Nephron progenitor cell (in vitro differentiated cells): ENCODE data around the gene MGRN1.

Experiments used
- DNase-seq: peaks from one replicate; pipeline ENCODE4 v3.0.0; 2021
- H3K27ac Mint-ChIP-seq: 2 replicates; pipeline ENCODE4 v1.8.0; 2021; ENCODE audit warnings: mild to moderate bottlenecking, moderate library complexity, mixed read lengths
- H3K27me3 Mint-ChIP-seq: 2 replicates; pipeline ENCODE4 v1.8.0; 2021; ENCODE audit warnings: mild to moderate bottlenecking, low read depth, mixed read lengths; ENCODE audit not compliant: poor library complexity
- H3K36me3 Mint-ChIP-seq: 2 replicates; pipeline ENCODE4 v1.8.0; 2021; ENCODE audit warnings: low read depth, mixed read lengths
- H3K4me1 Mint-ChIP-seq: 2 replicates; pipeline ENCODE4 v1.8.0; 2021; ENCODE audit warnings: mixed read lengths
- H3K4me3 Mint-ChIP-seq: 2 replicates; pipeline ENCODE4 v1.8.0; 2021; ENCODE audit warnings: mild to moderate bottlenecking, moderate library complexity, mixed read lengths
- H3K9me3 Mint-ChIP-seq: 2 replicates; pipeline ENCODE4 v1.8.0; 2021; ENCODE audit warnings: mild to moderate bottlenecking, moderate library complexity, mixed read lengths
- TF ChIP-seq, protein P1 (sequence below): fragments of 200-600 bp; sonication (generic); IDR thresholded peaks from 2 replicates; pipeline ENCODE4 v1.5.0; 2021; ENCODE audit warnings: antibody characterized with exemption

MGRN1 gene

DNA sequence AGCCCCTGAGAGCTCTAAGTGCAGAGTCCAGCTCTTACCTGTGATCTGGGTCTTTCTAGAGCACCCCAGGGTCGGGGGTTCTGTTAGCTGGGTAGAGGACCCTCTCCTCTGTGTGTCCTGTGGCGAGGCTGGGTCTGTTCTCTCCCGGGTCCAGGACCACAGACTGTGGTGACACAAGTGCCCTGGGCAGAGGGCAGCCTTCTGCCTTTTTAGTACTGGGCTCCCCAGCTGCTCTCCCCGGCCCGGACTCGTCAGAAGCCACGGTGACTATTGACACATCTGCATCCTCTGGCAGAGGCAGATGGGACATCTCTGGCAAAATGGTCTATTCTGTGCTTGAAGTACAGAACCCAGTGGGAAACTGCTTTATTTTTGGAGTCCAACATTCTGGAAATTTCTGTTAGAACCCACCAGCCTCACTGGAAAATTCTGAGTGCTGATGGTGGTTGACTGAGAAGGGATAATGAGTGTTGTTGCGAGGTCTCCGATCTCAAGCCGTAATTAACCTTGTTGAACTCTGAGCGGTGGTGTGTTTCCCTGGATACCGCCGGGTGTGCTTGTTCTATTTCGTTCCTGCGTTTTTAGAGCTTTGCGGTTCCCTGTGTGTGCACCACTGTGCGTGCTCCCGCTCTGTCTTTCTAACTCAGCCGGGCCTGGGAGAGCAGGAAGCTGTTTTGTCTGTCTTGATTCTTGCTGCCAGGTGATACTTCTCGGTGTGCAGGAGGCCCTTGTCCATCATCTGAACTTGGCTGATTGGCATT, 42.8 kb downstream of the MGRN1 start:
- Mint-ChIP-seq H3K9me3 (no peaks in the 10 kb centered on the region), H3K27me3 (no peaks in the 10 kb centered on the region), H3K27ac (peak overlapping the region; percentile 89), H3K4me1 (peaks cover 12% of the 10 kb centered on the region), H3K4me3 (no peak overlapping the region), H3K36me3 (peaks cover 14% of the 10 kb centered on the region)
- TF ChIP-seq, protein P1, sequence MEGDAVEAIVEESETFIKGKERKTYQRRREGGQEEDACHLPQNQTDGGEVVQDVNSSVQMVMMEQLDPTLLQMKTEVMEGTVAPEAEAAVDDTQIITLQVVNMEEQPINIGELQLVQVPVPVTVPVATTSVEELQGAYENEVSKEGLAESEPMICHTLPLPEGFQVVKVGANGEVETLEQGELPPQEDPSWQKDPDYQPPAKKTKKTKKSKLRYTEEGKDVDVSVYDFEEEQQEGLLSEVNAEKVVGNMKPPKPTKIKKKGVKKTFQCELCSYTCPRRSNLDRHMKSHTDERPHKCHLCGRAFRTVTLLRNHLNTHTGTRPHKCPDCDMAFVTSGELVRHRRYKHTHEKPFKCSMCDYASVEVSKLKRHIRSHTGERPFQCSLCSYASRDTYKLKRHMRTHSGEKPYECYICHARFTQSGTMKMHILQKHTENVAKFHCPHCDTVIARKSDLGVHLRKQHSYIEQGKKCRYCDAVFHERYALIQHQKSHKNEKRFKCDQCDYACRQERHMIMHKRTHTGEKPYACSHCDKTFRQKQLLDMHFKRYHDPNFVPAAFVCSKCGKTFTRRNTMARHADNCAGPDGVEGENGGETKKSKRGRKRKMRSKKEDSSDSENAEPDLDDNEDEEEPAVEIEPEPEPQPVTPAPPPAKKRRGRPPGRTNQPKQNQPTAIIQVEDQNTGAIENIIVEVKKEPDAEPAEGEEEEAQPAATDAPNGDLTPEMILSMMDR: no peak
- DNase-seq: no peak

DNA sequence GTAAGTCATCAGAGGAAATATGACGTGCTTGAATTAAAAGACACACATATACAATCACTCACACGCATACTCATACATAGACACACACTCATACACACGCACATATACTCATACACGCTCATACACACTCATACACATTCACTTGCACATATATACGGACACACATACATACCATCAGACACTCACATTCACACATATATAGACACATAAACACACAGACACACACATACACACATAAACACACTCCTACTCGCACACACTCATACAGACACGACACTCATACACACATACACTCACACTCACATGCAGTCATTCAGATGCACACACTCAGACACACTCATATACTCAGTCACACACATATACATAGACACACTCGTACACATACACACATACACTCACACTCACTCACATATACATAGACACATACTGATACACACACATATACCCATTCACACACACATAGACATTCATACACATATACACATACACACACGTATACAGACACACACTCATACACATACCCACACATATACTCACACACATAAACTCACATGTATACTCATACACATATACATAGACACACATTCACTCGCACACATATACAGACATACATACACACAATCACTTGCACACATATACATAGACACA, 43.8 kb downstream of the MGRN1 start:
- H3K9me3 Mint-ChIP-seq: no peaks in the 10 kb centered on the region
- no peak for DNase-seq
- H3K4me1 Mint-ChIP-seq: peaks cover 8% of the 10 kb centered on the region
- peaks cover 14% of the 10 kb centered on the region for H3K36me3 Mint-ChIP-seq
- H3K27ac Mint-ChIP-seq: no peak overlapping the region
- no peak overlapping the region for H3K4me3 Mint-ChIP-seq
- H3K27me3 Mint-ChIP-seq: no peaks in the 10 kb centered on the region
- TF ChIP-seq, protein P1: no peak

DNA sequence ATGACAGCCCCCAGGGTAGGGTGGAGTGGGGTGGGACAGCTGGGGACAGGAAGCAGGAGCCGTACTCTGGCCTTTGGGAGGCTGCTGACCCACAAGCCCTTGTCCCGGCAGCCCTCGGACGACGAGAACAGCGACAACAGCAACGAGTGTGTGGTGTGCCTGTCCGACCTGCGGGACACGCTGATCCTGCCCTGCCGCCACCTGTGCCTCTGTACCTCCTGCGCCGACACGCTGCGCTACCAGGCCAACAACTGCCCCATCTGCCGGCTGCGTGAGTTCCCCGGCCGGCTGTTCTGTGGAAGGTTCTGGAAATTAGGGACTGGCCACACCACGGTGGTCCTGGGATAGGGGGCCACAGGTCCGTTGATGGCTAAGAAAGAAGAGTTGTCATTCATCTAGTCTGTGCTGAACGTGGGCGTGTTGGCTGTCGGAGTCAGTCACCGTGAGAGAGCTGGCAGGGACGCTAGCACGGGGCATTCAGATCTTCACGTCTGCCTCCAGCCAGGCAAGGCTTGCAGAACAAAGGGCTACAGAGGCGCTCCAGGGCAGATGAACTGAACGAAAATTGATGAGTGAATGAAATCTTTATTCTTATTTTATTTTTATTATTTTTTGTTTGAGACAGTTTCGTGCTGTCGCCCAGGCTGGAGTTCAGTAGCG, 48.9 kb downstream of the MGRN1 start:
- no peak overlapping the region for H3K4me3 Mint-ChIP-seq
- H3K27me3 Mint-ChIP-seq: no peaks in the 10 kb centered on the region
- H3K36me3 Mint-ChIP-seq: peaks cover 16% of the 10 kb centered on the region
- DNase-seq: no peak
- peaks cover 27% of the 10 kb centered on the region for H3K4me1 Mint-ChIP-seq
- TF ChIP-seq, protein P1: no peak
- H3K9me3 Mint-ChIP-seq: no peaks in the 10 kb centered on the region
- peak overlapping the region; percentile 64 for H3K27ac Mint-ChIP-seq

DNA sequence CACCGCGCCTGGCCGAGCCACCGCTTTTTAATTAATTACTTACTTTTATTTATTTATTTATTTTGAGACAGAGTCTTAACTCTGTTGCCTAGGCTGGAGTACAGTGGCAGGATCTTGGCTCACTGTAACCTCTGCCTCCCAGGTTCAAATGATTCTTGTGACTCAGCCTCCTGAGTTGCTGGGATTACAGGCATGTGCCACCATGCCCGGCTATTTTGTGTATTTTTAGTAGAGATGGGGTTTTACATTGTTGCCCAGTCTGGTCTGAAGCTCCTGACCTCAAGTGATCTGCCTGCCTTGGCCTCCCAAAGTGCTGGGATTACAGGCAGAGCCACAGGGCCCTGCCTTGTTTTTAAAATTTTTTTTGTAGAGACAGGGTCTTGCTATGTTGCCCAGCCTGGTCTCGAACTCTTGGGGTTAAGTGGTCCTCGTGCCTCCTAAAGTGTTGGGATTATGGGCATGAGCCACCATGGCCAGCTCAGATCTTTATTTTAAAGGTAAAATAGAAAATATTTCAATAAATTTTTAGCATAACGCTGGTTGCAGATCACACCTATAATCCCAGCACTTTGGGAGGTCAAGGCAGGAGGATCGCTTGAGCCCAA, 50.4 kb downstream of the MGRN1 start:
- Mint-ChIP-seq H3K36me3 (peaks cover 10% of the 10 kb centered on the region), H3K4me3 (no peak overlapping the region), H3K27me3 (no peaks in the 10 kb centered on the region), H3K9me3 (no peaks in the 10 kb centered on the region), H3K4me1 (peaks cover 38% of the 10 kb centered on the region), H3K27ac (peak overlapping the region; percentile 66)
- DNase-seq: no peak
- TF ChIP-seq, protein P1: no peak

DNA sequence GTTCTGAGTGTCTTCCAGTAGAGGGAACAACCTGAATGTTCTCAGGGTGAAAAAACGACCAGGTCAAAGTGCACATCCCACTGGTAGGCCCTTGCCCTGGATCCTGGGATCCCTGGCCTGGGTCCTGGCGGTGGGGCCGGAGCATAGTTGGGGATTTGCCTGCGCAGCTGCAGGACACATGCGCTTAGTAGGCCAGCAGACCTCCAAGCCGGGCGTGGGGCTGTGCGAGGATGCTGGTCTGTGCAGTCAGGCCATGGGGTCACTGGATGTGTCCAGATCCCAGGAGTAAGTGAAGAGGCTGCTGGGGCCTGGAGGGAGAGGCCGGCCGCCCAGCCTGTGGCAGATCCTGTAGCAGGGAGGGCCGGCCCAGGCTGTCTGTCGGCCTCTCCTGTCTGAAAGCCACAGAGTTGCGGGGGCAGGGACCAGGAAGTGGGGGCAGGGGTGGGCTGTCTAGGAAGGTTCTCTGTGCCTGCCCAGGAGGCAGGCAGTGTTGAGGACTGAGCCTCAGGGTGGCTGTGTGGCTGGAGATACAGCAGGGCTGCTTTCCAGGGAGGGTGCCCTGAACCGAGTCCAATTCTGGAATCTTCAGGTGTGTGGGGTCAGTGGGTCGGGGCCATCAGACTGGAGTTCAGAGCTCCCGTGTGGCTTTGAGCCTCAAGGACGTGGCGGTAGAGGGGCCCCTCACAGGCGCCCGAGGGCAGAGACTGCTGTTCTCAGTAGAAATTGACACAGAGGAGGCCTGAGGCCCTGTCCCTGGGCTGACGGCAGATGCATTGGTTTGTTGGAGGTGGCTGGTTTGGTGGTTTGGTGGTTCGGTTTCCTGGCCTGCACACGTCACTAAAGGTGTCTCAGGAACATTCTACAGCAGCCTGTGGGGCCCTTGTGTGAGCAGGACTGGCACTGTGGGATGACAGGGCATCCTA, 51.5 kb downstream of the MGRN1 start:
- Mint-ChIP-seq H3K36me3 (peaks cover 10% of the 10 kb centered on the region), H3K27ac (peak overlapping the region; percentile 96), H3K9me3 (no peaks in the 10 kb centered on the region), H3K27me3 (no peaks in the 10 kb centered on the region), H3K4me3 (no peak overlapping the region), H3K4me1 (peaks cover 42% of the 10 kb centered on the region)
- no peak for DNase-seq
- TF ChIP-seq, protein P1: no peak
